Measurements from ENCODE around the gene ACSS2. TPM values are rescaled to one million over a fixed set of nuclear protein-coding genes. Genes with fewer than 3 reads are reported as not detected.

The ACSS2 gene
- total RNA-seq, 2 experiments from 2014 or later: 14.2 to 14.3 TPM

- intact Hi-C loops (cut with micrococcal nuclease): no loop called here
- ChIA-PET POLR2A (no interaction called here), CTCF (interaction anchor here (1.7 kb wide), 1 partner anchor 18 kb away, joined by 6 read pairs; the partner anchor contains the start of genes GSS and MYH7B)
- H3K36me3 Mint-ChIP-seq (ENCODE audit: low read depth): no peaks in the 10 kb centered on the region
- H3K27ac Mint-ChIP-seq: no peak overlapping the region
- no peak overlapping the region for H3K4me3 Mint-ChIP-seq
- H3K27me3 Mint-ChIP-seq: peaks cover 2% of the 10 kb centered on the region
- no peak for ATAC-seq
- no peaks in the 10 kb centered on the region for H3K4me1 Mint-ChIP-seq (ENCODE audit: low read depth)
- TF ChIP-seq CTCF (IDR thresholded peaks at IDR 0.05): no peak
- H3K9me3 Mint-ChIP-seq: no peaks in the 10 kb centered on the region
- no peak for DNase-seq
Measured at GRCh38 chr20:34974246-34974645, 97.8 kb downstream of the ACSS2 start.

GRCh38 chr20:34976286-34976685 is 99.9 kb downstream of the ACSS2 start:
- H3K27me3 Mint-ChIP-seq: peaks cover 4% of the 10 kb centered on the region
- intact Hi-C loops (cut with micrococcal nuclease): no loop called here
- ChIA-PET POLR2A (no interaction called here), CTCF (no interaction called here)
- no peaks in the 10 kb centered on the region for H3K4me1 Mint-ChIP-seq (ENCODE audit: low read depth)
- H3K27ac Mint-ChIP-seq: no peak overlapping the region
- no peak for ATAC-seq
- no peaks in the 10 kb centered on the region for H3K9me3 Mint-ChIP-seq
- no peak overlapping the region for H3K4me3 Mint-ChIP-seq
- no peak for DNase-seq
- no peaks in the 10 kb centered on the region for H3K36me3 Mint-ChIP-seq (ENCODE audit: low read depth)
- no peak for TF ChIP-seq CTCF (IDR thresholded peaks at IDR 0.05)

Other genes with a start within 250 kb of the ACSS2 start
- 10 to 100 TPM; 19.4 to 20.9 TPM for gene PIGU, start 199.5 kb upstream of the ACSS2 start, total RNA-seq
- 1 to 10 TPM; 4.0 to 4.6 TPM for gene TP53INP2, start 172.3 kb upstream of the ACSS2 start, total RNA-seq
- gene NCOA6, start 51.0 kb upstream of the ACSS2 start, total RNA-seq: 10 to 100 TPM; 15.7 to 17.2 TPM
- 10 to 100 TPM; 13.2 to 14.2 TPM for gene GGT7, start 3.8 kb upstream of the ACSS2 start, total RNA-seq
- 10 to 100 TPM; 50.9 to 52.7 TPM for gene GSS, start 79.2 kb downstream of the ACSS2 start, total RNA-seq
- under 1 TPM; 0.22 to 0.38 TPM for gene MYH7B, start 79.3 kb downstream of the ACSS2 start, total RNA-seq
- 10 to 100 TPM; 34.2 to 38.2 TPM for gene TRPC4AP, start 216.2 kb downstream of the ACSS2 start, total RNA-seq